HG02798 (cell line): ENCODE measurements around the gene CER1.
"Not testable (repeated sequence)": the region's sequence is repeated elsewhere in the genome, so short reads cannot be mapped to it uniquely, and the experiment has no call there.

ENCODE experiments used
- ATAC-seq: cut with Tn5 transposase; IDR thresholded peaks from one replicate; pipeline ENCODE4 v1.9.1; 2021; ENCODE audit warnings: mild to moderate bottlenecking; ENCODE audit not compliant: unreplicated experiment, poor library complexity

Gene CER1

GRCh38 chr9:14719231-14719923, 3.2 kb downstream of the CER1 start:
- no peak for ATAC-seq

GRCh38 chr9:14715102-14715501, 7.4 kb downstream of the CER1 start:
- no peak for ATAC-seq

- no peak for ATAC-seq
These were observed 9.3 kb downstream of the CER1 start for GRCh38 chr9:14713187-14713767.

GRCh38 chr9:14710804-14711203, 11.7 kb downstream of the CER1 start:
- no peak for ATAC-seq

GRCh38 chr9:14706530-14707140, 15.9 kb downstream of the CER1 start:
- no peak for ATAC-seq

- ATAC-seq, result no peak
These were observed 17.5 kb downstream of the CER1 start for GRCh38 chr9:14705079-14705478.

GRCh38 chr9:14704281-14704680, 18.3 kb downstream of the CER1 start:
- no peak for ATAC-seq

- ATAC-seq, result no peak
These were observed 20.3 kb downstream of the CER1 start for GRCh38 chr9:14702200-14702720.

GRCh38 chr9:14693251-14693861, 29.2 kb downstream of the CER1 start, which contains the start of gene ZDHHC21:
Gene ZDHHC21 (minus strand): TSS chr9:14693432. CDS start chr9:14674340, 19,092 bp downstream.
- peak; percentile 89 for ATAC-seq

- ATAC-seq, result peak; percentile 35
These were observed 29.9 kb downstream of the CER1 start for GRCh38 chr9:14692470-14693250.

- no peak for ATAC-seq
These were observed 31.4 kb downstream of the CER1 start for GRCh38 chr9:14690948-14691730.

GRCh38 chr9:14687042-14687719, 35.4 kb downstream of the CER1 start:
- ATAC-seq, result no peak

GRCh38 chr9:14686168-14686567, 36.4 kb downstream of the CER1 start:
- no peak for ATAC-seq

GRCh38 chr9:14682616-14683015, 39.9 kb downstream of the CER1 start:
- not testable (repeated sequence) for ATAC-seq

- ATAC-seq, result no peak
These were observed 43.8 kb downstream of the CER1 start for GRCh38 chr9:14678776-14679175.

GRCh38 chr9:14677872-14678271, 44.7 kb downstream of the CER1 start:
- ATAC-seq, result no peak

- no peak for ATAC-seq
These were observed 45.1 kb downstream of the CER1 start for GRCh38 chr9:14677396-14677795.

- no peak for ATAC-seq
These were observed 47.9 kb downstream of the CER1 start for GRCh38 chr9:14674630-14675029.

- no peak for ATAC-seq
These were observed 51.2 kb downstream of the CER1 start for GRCh38 chr9:14671377-14671776.
